B cell (primary cell): Measurements from ENCODE around the gene DENND1C. TPM values are rescaled to one million over a fixed set of nuclear protein-coding genes. Genes with fewer than 3 reads are reported as not detected.

Experiments used
- ATAC-seq: fragments of 200-7000 bp; cut with Tn5 transposase; one replicate; pipeline ENCODE4 v1.10.0; 2021; ENCODE audit warnings: low read depth, mild to moderate bottlenecking, moderate number of reproducible peaks, moderate library complexity
- CTCF ChIA-PET: fragments of 350-600 bp; sonication (Branson Sonifier 250); formaldehyde crosslinking; loops from one replicate; lab custom pipeline; 2021; ENCODE audit warnings: antibody characterized with exemption, inconsistent platforms; lab: Charles Lee
- POLR2A ChIA-PET: fragments of 350-600 bp; sonication (Branson Sonifier 250); formaldehyde crosslinking; loops from one replicate; lab custom pipeline; 2021; ENCODE audit warnings: antibody characterized with exemption; lab: Charles Lee
- DNase-seq: peaks from one replicate; pipeline ENCODE4 v3.0.0; 2013
- H2AFZ ChIP-seq: 2 replicates; pipeline ENCODE4 v1.6.1; 2012; ENCODE audit warnings: mild to moderate bottlenecking, low read depth, low read length; ENCODE audit not compliant: insufficient read depth, poor library complexity, severe bottlenecking
- H3K27ac ChIP-seq, 2 donors: 1 replicate in 1 of 2; 2 replicates in 1 of 2; pipeline ENCODE4 v1.5.1; 2012 to 2013; ENCODE audit warnings: low read length in 2 of 2, mild to moderate bottlenecking in 2 of 2, moderate library complexity in 1 of 2
- H3K27me3 ChIP-seq, 4 experiments: fragments of 200-600 bp in 1 of 4; sonication (generic) in 1 of 4; replicated peaks in 1 of 4; 1 replicate in 2 of 4; 2 replicates in 2 of 4; pipeline versions ENCODE4 v1.6.1 to v1.7.0; 2013 to 2016; ENCODE audit warnings: low read length in 3 of 4, mild to moderate bottlenecking in 2 of 4, mixed read lengths in 1 of 4, moderate library complexity in 1 of 4; ENCODE audit not compliant: insufficient read depth in 4 of 4, control insufficient read depth in 3 of 4; ENCODE audit errors: control extremely low read depth in 1 of 4
- H3K36me3 ChIP-seq, 2 experiments: replicated peaks in 1 of 2; 1 replicate in 1 of 2; 2 replicates in 1 of 2; pipeline versions ENCODE4 v1.6.1 to v1.7.1; 2013; ENCODE audit warnings: low read length in 1 of 2; ENCODE audit not compliant: insufficient read depth in 2 of 2, control insufficient read depth in 1 of 2; ENCODE audit errors: control extremely low read depth in 1 of 2, extremely low read depth in 1 of 2
- H3K4me1 ChIP-seq, 2 donors: fragments of 200-600 bp in 1 of 2; sonication (generic) in 1 of 2; 1 replicate in 1 of 2; 2 replicates in 1 of 2; pipeline versions ENCODE4 v1.5.1 to v1.6.1; 2013 to 2017; ENCODE audit warnings: low read length in 2 of 2; ENCODE audit not compliant: control insufficient read depth in 2 of 2, insufficient read depth in 2 of 2
- H3K4me2 ChIP-seq: replicated peaks from 2 replicates; pipeline ENCODE3; 2012; ENCODE audit warnings: mild to moderate bottlenecking, low read depth, low read length; ENCODE audit not compliant: poor library complexity, severe bottlenecking
- H3K4me3 ChIP-seq, 5 experiments: fragments of 200-600 bp in 1 of 5; sonication (generic) in 1 of 5; 1 replicate in 3 of 5; 2 replicates in 2 of 5; pipeline versions ENCODE4 v1.5.1 to v1.7.0; 2011 to 2016; ENCODE audit warnings: low read length in 4 of 5, mild to moderate bottlenecking in 4 of 5, low read depth in 2 of 5, control low read depth in 1 of 5, moderate library complexity in 1 of 5; ENCODE audit not compliant: insufficient read depth in 1 of 5; ENCODE audit errors: control extremely low read depth in 1 of 5, extremely low read depth in 1 of 5
- H3K79me2 ChIP-seq: fragments of 200-600 bp; sonication (generic); one replicate; pipeline ENCODE4 v1.6.0; 2016; ENCODE audit warnings: low read length; ENCODE audit not compliant: control insufficient read depth, insufficient read depth
- H3K9ac ChIP-seq: fragments of 200-600 bp; sonication (generic); 2 replicates; pipeline ENCODE4 v1.6.1; 2017; ENCODE audit warnings: mild to moderate bottlenecking, low read length, moderate library complexity
- H3K9me3 ChIP-seq, 3 donors: one replicate each; pipeline versions ENCODE4 v1.6.1 to v1.7.1; 2013; ENCODE audit warnings: low read length in 2 of 3; ENCODE audit not compliant: control insufficient read depth in 2 of 3, insufficient read depth in 1 of 3; ENCODE audit errors: control extremely low read depth in 1 of 3
- H4K20me1 ChIP-seq: 2 replicates; pipeline ENCODE4 v1.6.0; 2012; ENCODE audit warnings: mild to moderate bottlenecking, low read length; ENCODE audit not compliant: insufficient read depth, control insufficient read depth, poor library complexity, severe bottlenecking
- H3K27ac Mint-ChIP-seq: one replicate; pipeline ENCODE4 v1.8.0; 2021; ENCODE audit warnings: mixed read lengths
- H3K27me3 Mint-ChIP-seq: one replicate; pipeline ENCODE4 v1.8.0; 2021; ENCODE audit warnings: mixed read lengths
- H3K4me1 Mint-ChIP-seq: one replicate; pipeline ENCODE4 v1.8.0; 2021; ENCODE audit warnings: mixed read lengths
- H3K4me3 Mint-ChIP-seq: one replicate; pipeline ENCODE4 v1.8.0; 2021; ENCODE audit warnings: mixed read lengths
- H3K9me3 Mint-ChIP-seq: one replicate; pipeline ENCODE4 v1.8.0; 2022; ENCODE audit warnings: mixed read lengths; ENCODE audit not compliant: insufficient read depth
- CTCF ChIP-seq: fragments of 200-600 bp; IDR thresholded peaks from one replicate; pipeline ENCODE4 v1.8.0; 2022; ENCODE audit warnings: antibody characterized with exemption, mild to moderate bottlenecking
- EZH2 ChIP-seq: IDR thresholded peaks from 2 replicates; pipeline ENCODE4 v1.6.1; 2012; ENCODE audit warnings: borderline replicate concordance, low read depth, mild to moderate bottlenecking, moderate library complexity, low read length; ENCODE audit not compliant: insufficient read depth, poor library complexity, severe bottlenecking
- WGBS: methylation state at CpG from one replicate; pipeline ENCODE4 v1.1.5; 2013; ENCODE audit warnings: missing lambda C conversion rate; ENCODE audit not compliant: insufficient coverage; 5-methylcytosine and 5-hydroxymethylcytosine counted together
- intact Hi-C: fragments of 100-400 bp; cut with micrococcal nuclease; formaldehyde crosslinking; loops from one replicate; pipeline ENCODE4 v1.10.0; 2022
- polyA plus RNA-seq: library from polyadenylated mRNA; depleted of rRNA; stranded (reverse); fragments of >200 nt; gene quantifications from 2 replicates; pipeline ENCODE4 v1.2.3, GENCODE V29; 2012
- total RNA-seq, 2 donors: library from RNA; stranded (reverse); fragments of 120-200 nt in 1 of 2; gene quantifications; 1 replicate in 1 of 2; 2 replicates in 1 of 2; pipeline versions ENCODE4 v1.2.3 to v1.2.4, GENCODE V29; 2013 to 2022

The DENND1C gene
- total and polyA plus RNA-seq, 2 donors (not counting 1 experiment from before 2014, with no cell fraction given) = 119 to 132 TPM

GRCh38 chr19:6452223-6452614 lies 29.4 kb downstream of the DENND1C start:
- POLR2A ChIA-PET = no interaction called here
- H3K4me3 Mint-ChIP-seq = no peak overlapping the region

More at GRCh38 chr19:6452223-6452614, 29.4 kb downstream of the DENND1C start:
- no peak overlapping the region for H3K4me3 ChIP-seq
- peaks cover 0 to 26% (median 9%) of the 10 kb centered on the region in 3 donors for H3K9me3 ChIP-seq
- DNase-seq = no peak
- TF ChIP-seq CTCF (no peak), EZH2 (no peak)
- no peaks in the 10 kb centered on the region for H3K79me2 ChIP-seq
- CTCF ChIA-PET = no interaction called here
- Mint-ChIP-seq H3K4me1 (no peaks in the 10 kb centered on the region), H3K9me3 (no peaks in the 10 kb centered on the region), H3K27ac (no peak overlapping the region), H3K27me3 (no peaks in the 10 kb centered on the region)
- no peaks in the 10 kb centered on the region for H4K20me1 ChIP-seq
- no peak overlapping the region for H3K4me2 ChIP-seq
- H3K9ac ChIP-seq = no peak overlapping the region
- intact Hi-C loops = no loop called here
- H2AFZ ChIP-seq = no peak overlapping the region
- H3K36me3 ChIP-seq = peaks cover 0 to 8% of the 10 kb centered on the region in 2 experiments
- H3K4me1 ChIP-seq = no peaks in the 10 kb centered on the region
- no peaks in the 10 kb centered on the region for H3K27me3 ChIP-seq
- no peak for ATAC-seq
- over 99% methylated on average over 18 of the region's 19 CpGs for WGBS
- H3K27ac ChIP-seq = no peak overlapping the region
